GM19238 (cell line): ENCODE results near the gene ACTA1.
"Not testable (repeated sequence)": the region's sequence is repeated elsewhere in the genome, so short reads cannot be mapped to it uniquely, and the experiment has no call there.

Experiments used
- DNase-seq: peaks from one replicate; pipeline ENCODE4 v3.0.0; 2011; ENCODE audit warnings: low spot score; ENCODE audit not compliant: insufficient read length

Gene ACTA1

GRCh38 chr1:229440851-229441537, 7.1 kb upstream of the ACTA1 start:
- DNase-seq, result peak; percentile 47

GRCh38 chr1:229438021-229438420, 4.1 kb upstream of the ACTA1 start:
- no peak for DNase-seq

GRCh38 chr1:229437443-229437842, 3.5 kb upstream of the ACTA1 start:
- no peak for DNase-seq

GRCh38 chr1:229436201-229436600, 2.3 kb upstream of the ACTA1 start:
- DNase-seq, result no peak

GRCh38 chr1:229434641-229435051, 752 bp upstream of the ACTA1 start:
- DNase-seq, result no peak

GRCh38 chr1:229433364-229434004, 410 bp downstream of the ACTA1 start:
- no peak for DNase-seq

GRCh38 chr1:229432905-229433304, 989 bp downstream of the ACTA1 start:
- DNase-seq, result no peak

GRCh38 chr1:229432116-229432461, 1.8 kb downstream of the ACTA1 start:
- no peak for DNase-seq

GRCh38 chr1:229431284-229432115, 2.4 kb downstream of the ACTA1 start:
- DNase-seq, result no peak

- DNase-seq, result no peak
Observed at GRCh38 chr1:229430761-229431283, 3.1 kb downstream of the ACTA1 start.

GRCh38 chr1:229428256-229428655, 5.6 kb downstream of the ACTA1 start:
- no peak for DNase-seq

GRCh38 chr1:229427572-229427971, 6.3 kb downstream of the ACTA1 start:
- DNase-seq, result no peak

- no peak for DNase-seq
Observed at GRCh38 chr1:229425564-229426159, 8.2 kb downstream of the ACTA1 start.

- no peak for DNase-seq
Observed at GRCh38 chr1:229420765-229421164, 13.1 kb downstream of the ACTA1 start.

- no peak for DNase-seq
Observed at GRCh38 chr1:229420224-229420623, 13.7 kb downstream of the ACTA1 start.

- not testable (repeated sequence) for DNase-seq
Observed at GRCh38 chr1:229418586-229418985, 15.3 kb downstream of the ACTA1 start.

- not testable (repeated sequence) for DNase-seq
Observed at GRCh38 chr1:229412810-229413209, 21.1 kb downstream of the ACTA1 start.

- no peak for DNase-seq
Observed at GRCh38 chr1:229412056-229412455, 21.8 kb downstream of the ACTA1 start.

- DNase-seq, result no peak
Observed at GRCh38 chr1:229411434-229412055, 22.3 kb downstream of the ACTA1 start.

GRCh38 chr1:229410692-229411433, 23.0 kb downstream of the ACTA1 start:
- DNase-seq, result no peak

GRCh38 chr1:229410370-229410691, 23.6 kb downstream of the ACTA1 start:
- DNase-seq, result no peak
